KMS-11 (cell line): ENCODE measurements around the gene CAPS.

Source experiments
- H2AFZ ChIP-seq: fragments of 200-600 bp; sonication (generic); 2 replicates; pipeline ENCODE4 v1.6.1; 2016; ENCODE audit warnings: antibody characterized with exemption, mixed run types, low read depth
- H3K27ac ChIP-seq: fragments of 200-600 bp; sonication (generic); 2 replicates; pipeline ENCODE4 v1.6.1; 2016; ENCODE audit warnings: mild to moderate bottlenecking, mixed run types
- H3K27me3 ChIP-seq: fragments of 200-600 bp; sonication (generic); 2 replicates; pipeline ENCODE4 v1.6.1; 2017; ENCODE audit warnings: mild to moderate bottlenecking, low read depth, mixed run types, moderate library complexity; ENCODE audit not compliant: insufficient read depth
- H3K36me3 ChIP-seq: fragments of 200-600 bp; sonication (generic); 2 replicates; pipeline ENCODE4 v1.6.1; 2017; ENCODE audit warnings: mild to moderate bottlenecking, mixed run types; ENCODE audit not compliant: insufficient read depth
- H3K4me1 ChIP-seq: fragments of 200-600 bp; sonication (generic); 2 replicates; pipeline ENCODE4 v1.6.1; 2016; ENCODE audit warnings: mild to moderate bottlenecking, low read depth, mixed run types; ENCODE audit not compliant: poor library complexity, severe bottlenecking
- H3K4me2 ChIP-seq: fragments of 200-600 bp; sonication (generic); 2 replicates; pipeline ENCODE4 v1.7.0; 2016; ENCODE audit warnings: mild to moderate bottlenecking, mixed run types
- H3K4me3 ChIP-seq: fragments of 200-600 bp; sonication (generic); IDR thresholded peaks from 2 replicates; pipeline ENCODE4 v1.6.1; 2017; ENCODE audit warnings: low read depth, low read length, mixed read lengths; ENCODE audit not compliant: insufficient read depth
- H3K79me2 ChIP-seq: fragments of 200-600 bp; sonication (generic); 2 replicates; pipeline ENCODE4 v1.6.1; 2016; ENCODE audit warnings: low read depth, mixed run types; ENCODE audit not compliant: insufficient read depth
- H3K9ac ChIP-seq: fragments of 200-600 bp; sonication (generic); 2 replicates; pipeline ENCODE4 v1.6.1; 2016; ENCODE audit warnings: mild to moderate bottlenecking, mixed run types
- H4K20me1 ChIP-seq: fragments of 200-600 bp; sonication (generic); 2 replicates; pipeline ENCODE4 v1.6.1; 2016; ENCODE audit warnings: mild to moderate bottlenecking, mixed run types; ENCODE audit not compliant: insufficient read depth
- CTCF ChIP-seq: fragments of 200-600 bp; sonication (generic); conservative IDR thresholded peaks from 2 replicates; pipeline ENCODE4 v1.6.1; 2017; ENCODE audit warnings: low read depth, mild to moderate bottlenecking, antibody characterized with exemption, low read length, moderate library complexity, mixed read lengths

The CAPS gene

GRCh38 chr19:5926641-5927440 lies 12.8 kb downstream of the CAPS start:
- Histone ChIP-seq H3K4me2 (no peak overlapping the region), H3K4me3 (no peak overlapping the region), H2AFZ (no peak overlapping the region), H3K27ac (no peak overlapping the region), H4K20me1 (no peaks in the 10 kb centered on the region), H3K27me3 (no peaks in the 10 kb centered on the region), H3K9ac (no peak overlapping the region), H3K79me2 (no peaks in the 10 kb centered on the region), H3K4me1 (no peaks in the 10 kb centered on the region), H3K36me3 (no peaks in the 10 kb centered on the region)
- TF ChIP-seq CTCF: no peak

- H3K27ac ChIP-seq: no peak overlapping the region
- H2AFZ ChIP-seq: no peak overlapping the region
- no peak for TF ChIP-seq CTCF
- H3K4me2 ChIP-seq: no peak overlapping the region
- H3K4me1 ChIP-seq: no peaks in the 10 kb centered on the region
- H3K79me2 ChIP-seq: no peaks in the 10 kb centered on the region
- no peaks in the 10 kb centered on the region for H3K36me3 ChIP-seq
- H3K27me3 ChIP-seq: no peaks in the 10 kb centered on the region
- H4K20me1 ChIP-seq: no peaks in the 10 kb centered on the region
- no peak overlapping the region for H3K4me3 ChIP-seq
- no peak overlapping the region for H3K9ac ChIP-seq
Measured at GRCh38 chr19:5927441-5927821, 13.4 kb downstream of the CAPS start.

GRCh38 chr19:5929179-5929578 lies 15.1 kb downstream of the CAPS start:
- Histone ChIP-seq H3K4me2 (no peak overlapping the region), H3K36me3 (no peaks in the 10 kb centered on the region), H3K4me1 (no peaks in the 10 kb centered on the region), H3K79me2 (no peaks in the 10 kb centered on the region), H2AFZ (no peak overlapping the region), H3K27me3 (no peaks in the 10 kb centered on the region), H4K20me1 (no peaks in the 10 kb centered on the region), H3K27ac (no peak overlapping the region), H3K9ac (no peak overlapping the region), H3K4me3 (no peak overlapping the region)
- no peak for TF ChIP-seq CTCF

- H4K20me1 ChIP-seq: no peaks in the 10 kb centered on the region
- H3K27ac ChIP-seq: no peak overlapping the region
- H3K4me2 ChIP-seq: no peak overlapping the region
- H3K79me2 ChIP-seq: no peaks in the 10 kb centered on the region
- no peak overlapping the region for H3K9ac ChIP-seq
- no peaks in the 10 kb centered on the region for H3K36me3 ChIP-seq
- no peak overlapping the region for H3K4me3 ChIP-seq
- H2AFZ ChIP-seq: no peak overlapping the region
- TF ChIP-seq CTCF: no peak
- no peaks in the 10 kb centered on the region for H3K27me3 ChIP-seq
- H3K4me1 ChIP-seq: no peaks in the 10 kb centered on the region
Measured at GRCh38 chr19:5929625-5930024, 15.6 kb downstream of the CAPS start.
